HG02763 (cell line): ENCODE data around the gene AOC3.

Experiments used
- ATAC-seq: cut with Tn5 transposase; IDR thresholded peaks from one replicate; pipeline ENCODE4 v1.9.1; 2021; ENCODE audit warnings: mild to moderate bottlenecking, moderate library complexity; ENCODE audit not compliant: unreplicated experiment

AOC3 gene, protein sequence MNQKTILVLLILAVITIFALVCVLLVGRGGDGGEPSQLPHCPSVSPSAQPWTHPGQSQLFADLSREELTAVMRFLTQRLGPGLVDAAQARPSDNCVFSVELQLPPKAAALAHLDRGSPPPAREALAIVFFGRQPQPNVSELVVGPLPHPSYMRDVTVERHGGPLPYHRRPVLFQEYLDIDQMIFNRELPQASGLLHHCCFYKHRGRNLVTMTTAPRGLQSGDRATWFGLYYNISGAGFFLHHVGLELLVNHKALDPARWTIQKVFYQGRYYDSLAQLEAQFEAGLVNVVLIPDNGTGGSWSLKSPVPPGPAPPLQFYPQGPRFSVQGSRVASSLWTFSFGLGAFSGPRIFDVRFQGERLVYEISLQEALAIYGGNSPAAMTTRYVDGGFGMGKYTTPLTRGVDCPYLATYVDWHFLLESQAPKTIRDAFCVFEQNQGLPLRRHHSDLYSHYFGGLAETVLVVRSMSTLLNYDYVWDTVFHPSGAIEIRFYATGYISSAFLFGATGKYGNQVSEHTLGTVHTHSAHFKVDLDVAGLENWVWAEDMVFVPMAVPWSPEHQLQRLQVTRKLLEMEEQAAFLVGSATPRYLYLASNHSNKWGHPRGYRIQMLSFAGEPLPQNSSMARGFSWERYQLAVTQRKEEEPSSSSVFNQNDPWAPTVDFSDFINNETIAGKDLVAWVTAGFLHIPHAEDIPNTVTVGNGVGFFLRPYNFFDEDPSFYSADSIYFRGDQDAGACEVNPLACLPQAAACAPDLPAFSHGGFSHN

DNA sequence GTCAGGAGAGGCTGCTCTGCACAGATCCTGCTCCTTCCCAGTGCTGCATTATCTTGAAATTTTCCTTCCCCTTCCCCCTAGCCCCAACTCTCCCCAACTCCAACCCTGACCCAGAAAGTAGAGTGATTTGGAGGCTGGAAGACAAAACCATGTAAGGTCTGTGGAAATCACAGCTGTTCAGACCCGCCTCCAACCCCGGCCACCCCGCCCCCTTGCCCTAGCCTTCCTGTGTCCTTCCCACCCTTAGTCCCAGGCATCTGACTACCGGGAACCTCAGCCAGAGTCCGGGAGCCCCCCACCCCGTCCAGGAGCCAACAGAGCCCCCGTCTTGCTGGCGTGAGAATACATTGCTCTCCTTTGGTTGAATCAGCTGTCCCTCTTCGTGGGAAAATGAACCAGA lies at the start of gene AOC3:
Gene AOC3 (plus strand): TSS at position 246 of the 400 bp plus-strand sequence. CDS start 145 bp downstream, at position 391.
- no peak for ATAC-seq

DNA sequence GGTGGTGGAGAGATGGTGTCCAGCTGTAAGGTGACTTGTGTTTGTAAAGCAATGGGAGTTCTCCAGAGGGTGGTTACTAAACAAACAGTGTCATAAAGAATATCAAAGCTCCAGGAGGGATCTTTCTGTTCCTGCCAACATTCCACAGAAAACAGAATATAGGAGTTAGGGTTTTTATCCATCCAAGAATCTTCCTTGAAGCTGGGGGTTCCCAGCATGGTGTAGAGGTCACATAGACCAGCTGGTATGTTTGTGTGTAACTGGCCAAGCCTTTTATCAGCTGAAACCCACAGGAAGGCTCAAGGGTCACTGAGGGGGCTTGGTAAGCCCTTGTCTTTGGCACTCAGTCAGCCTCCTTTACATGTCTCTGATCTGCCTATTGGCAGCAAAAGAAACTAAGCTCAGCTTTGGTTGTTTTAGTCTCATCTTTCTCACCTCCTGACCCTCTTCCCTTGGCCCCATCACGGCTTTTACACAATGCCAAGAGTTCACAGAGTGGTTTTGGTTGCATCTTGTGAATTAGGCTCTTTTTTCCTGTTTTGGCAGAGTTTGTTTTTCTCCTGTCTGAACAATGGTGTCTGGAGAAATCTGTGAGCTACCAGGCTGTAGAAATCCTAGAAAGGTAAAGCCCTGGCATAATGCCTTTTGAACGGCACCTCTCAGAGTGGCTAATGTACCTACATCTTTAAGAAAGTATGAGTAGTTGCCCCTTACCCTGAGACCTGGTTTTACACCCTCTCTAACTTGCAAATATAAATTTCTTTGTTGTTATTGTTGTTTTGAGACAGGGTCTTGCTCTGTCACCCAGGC lies 47.7 kb upstream of the AOC3 start:
- no peak for ATAC-seq

DNA sequence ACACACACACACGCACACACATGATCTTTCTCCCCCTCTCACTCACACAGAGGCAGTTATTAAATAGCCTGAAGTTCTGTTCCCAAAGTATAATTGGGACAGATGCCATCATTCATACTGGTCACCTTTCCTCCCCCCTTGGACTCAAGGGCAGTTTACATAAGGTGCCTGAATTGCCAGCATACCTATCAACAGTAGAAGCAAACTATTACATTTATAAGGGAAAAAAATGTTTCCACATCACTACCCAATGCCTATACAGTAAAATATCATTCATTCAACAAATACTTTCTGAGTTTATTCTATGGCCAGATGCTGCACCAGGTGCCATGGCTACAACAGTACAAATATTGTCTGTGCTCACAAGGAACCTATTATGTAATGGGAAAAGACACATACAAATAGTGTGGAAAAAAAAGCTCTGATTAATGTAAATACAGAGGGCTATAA lies 46.1 kb upstream of the AOC3 start:
- ATAC-seq, result no peak

DNA sequence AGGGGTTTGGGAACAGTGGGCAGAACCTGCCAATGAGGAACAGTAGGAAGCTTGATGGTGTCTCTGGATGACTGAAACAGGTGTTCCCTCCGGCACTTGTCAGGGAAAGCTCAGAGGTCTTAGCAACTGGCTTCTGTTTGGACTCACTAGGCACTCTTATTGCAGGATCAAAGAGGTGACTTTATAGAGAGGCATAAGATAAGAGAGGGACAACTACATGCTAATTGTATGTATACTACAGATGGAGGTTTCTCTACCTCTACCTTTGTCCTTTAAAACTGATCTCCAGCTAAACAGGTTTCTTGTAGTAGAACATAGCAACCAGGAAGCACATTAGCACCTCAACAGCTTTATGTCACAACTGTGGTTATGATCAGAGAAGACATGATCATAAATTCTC lies 44.8 kb upstream of the AOC3 start:
- ATAC-seq, result no peak

DNA sequence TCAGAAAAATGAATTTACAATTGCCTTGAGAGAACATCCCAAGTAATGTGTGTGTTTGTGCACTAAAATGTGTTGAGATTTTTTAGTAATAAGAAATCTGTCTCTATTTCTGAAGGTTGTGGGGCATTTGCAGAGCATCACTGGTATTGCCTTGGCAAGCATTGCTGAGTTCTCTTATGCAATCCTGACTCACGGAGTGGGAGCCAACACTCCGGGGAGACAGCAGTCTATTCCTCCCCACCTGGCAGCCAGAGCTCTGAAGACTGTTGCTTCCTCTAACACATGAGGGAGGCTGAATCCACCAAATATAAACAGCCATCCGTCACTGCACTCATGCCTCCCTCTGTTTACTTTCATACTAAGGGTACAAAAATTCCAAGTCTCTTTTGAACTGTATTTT lies 41.7 kb upstream of the AOC3 start:
- no peak for ATAC-seq

DNA sequence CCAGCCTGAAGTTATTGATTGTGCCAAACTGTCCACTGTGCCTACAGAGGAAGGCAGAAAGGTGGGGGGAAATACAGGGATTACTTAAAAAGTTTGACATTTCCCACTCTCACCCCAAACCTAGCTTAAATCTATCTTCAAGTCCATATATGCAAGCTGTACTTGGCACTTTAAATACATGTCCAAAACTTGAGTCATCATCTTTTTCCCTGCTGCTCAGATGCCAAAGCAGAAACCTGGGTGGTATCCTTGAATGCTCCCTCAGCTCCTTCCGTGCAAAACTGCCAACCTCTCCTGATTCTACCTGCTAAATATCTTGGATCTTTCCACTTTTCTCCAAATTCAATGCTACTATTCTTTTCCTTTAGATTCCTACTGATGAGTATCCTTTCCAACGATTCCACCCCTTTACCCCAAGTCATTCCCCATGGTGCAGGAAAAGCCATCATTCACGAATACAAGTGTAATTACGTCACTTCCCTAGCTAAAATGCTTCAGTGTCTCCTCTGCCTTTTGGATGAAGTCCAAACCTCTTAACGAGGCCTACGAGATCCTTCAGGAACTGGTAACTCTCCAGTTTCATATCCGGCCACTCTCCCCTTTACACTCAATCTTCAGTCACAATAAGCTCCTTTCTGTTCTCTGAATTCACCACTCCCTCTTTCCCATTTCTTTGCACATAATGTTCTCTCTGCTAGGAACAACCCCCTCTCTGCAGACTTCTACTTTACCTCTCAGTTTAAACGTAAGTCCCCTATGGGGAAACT lies 36.2 kb upstream of the AOC3 start:
- no peak for ATAC-seq

DNA sequence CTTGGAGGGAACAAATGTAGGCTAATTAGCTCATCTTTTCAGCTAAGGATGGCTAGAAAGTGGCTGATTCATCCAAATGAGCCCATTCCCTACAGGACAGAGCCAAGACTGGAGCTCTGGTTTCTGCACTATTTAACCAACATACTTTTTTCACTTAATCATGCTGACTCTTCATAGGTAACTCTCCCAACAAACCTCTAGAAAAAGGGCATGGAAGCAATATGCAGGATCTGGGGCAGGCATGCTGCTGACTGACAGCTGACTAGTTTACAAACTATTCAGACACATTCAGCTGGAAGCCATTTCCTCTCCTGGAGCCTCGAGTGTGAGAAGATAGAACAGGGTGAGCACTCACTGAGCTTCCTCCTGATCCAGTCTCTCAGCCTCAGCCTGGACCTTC lies 33.1 kb upstream of the AOC3 start:
- ATAC-seq, result no peak

DNA sequence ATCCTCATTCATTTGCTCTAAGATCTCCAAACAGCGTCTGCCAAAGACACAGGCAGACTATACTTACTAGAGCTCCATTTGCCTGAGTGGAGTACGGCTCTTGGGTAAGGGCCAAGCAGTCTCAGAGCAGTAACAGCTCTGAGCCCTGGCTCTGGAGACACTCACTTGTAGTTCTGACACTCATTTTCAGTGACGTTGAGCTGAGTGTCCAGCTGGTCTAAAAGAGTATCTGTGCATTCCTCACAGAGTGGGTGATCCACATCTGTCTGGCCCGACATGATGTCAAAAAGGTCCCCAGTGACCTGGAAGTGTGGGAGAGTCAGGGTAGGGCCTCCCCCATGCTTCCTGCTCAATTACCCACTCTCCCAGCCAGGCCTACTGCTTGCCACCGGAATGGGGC lies 32.6 kb upstream of the AOC3 start:
- no peak for ATAC-seq

DNA sequence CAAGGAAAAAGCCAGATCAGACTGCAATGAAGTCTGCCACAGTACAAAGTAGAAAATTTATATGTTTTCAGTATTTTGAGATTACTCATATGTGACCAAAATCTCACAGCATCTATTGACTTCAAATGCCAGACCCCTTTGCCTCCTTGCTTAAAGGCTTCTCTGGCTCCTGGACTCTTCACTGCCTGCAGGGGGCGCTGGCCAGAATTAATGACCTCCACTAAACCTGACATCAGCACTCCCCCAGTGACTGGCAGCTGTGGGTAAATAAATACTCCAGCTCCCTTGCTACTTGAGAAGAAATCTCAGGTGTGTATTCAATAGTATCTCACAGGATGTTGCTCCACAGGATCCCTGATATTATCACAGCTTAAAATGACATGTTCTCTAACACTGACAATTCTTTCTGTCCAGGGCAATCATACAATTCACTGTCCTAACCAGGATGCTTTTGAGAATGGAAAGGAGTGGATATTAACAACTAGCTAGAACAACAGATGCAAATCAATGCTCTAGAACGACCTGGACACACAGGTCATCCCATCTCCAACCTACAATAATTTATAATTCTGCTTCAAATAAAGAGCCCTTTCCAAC lies 31.0 kb upstream of the AOC3 start:
- no peak for ATAC-seq

DNA sequence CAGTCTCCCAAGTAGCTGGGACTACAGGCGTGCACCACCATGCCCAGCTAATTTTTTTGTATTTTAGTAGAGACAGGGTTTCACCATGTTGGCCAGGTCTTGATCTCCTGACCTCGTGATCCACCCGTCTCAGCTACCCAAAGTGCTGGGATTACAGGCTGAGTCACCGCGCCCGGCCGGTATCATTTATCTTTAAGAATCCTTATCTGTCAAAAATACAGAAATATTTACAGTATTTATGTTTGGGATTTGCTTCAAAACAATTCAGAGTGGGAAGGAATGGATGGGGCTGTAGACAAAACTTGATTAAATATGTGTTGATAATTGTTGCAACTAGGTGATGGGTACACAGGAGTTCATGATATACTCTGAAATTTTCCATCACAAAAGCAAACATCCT lies 29.8 kb upstream of the AOC3 start:
- no peak for ATAC-seq

DNA sequence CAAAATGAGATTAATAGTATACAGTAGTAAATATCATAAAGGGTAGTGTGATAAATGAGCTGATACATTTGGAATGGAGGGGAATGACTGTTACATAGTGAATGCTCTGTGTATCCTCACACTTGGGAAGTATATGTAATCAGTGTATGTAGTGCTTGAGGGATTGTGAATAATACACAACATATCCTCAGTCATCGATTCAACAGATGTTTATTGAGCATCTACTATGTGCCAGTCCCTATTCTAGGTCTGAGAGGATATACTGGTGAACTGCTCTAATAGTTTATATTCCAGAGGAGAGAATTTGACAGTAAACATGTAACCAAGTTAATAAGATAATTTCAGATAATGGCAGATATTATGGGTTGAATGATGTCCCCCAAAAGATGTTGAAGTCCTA lies 23.5 kb upstream of the AOC3 start:
- ATAC-seq, result no peak

DNA sequence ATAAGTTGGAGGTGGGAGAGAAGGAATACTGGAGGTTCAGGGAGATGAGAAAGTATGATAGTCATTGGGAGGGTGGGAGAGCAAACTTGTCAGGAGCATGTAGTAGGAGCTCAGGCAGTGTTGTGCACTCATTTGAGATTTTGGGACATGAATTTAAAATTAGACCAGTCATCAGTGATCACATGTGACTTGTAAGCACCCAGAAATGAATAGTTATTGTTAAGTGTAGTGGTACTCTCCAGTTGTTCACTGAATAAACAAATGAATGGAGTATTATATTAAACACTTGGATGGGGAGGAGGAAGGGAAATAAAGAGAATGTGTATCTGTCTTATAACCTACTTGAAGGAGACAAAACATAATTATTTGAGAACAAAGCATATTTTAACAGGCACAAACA lies 20.0 kb upstream of the AOC3 start:
- ATAC-seq, result no peak

DNA sequence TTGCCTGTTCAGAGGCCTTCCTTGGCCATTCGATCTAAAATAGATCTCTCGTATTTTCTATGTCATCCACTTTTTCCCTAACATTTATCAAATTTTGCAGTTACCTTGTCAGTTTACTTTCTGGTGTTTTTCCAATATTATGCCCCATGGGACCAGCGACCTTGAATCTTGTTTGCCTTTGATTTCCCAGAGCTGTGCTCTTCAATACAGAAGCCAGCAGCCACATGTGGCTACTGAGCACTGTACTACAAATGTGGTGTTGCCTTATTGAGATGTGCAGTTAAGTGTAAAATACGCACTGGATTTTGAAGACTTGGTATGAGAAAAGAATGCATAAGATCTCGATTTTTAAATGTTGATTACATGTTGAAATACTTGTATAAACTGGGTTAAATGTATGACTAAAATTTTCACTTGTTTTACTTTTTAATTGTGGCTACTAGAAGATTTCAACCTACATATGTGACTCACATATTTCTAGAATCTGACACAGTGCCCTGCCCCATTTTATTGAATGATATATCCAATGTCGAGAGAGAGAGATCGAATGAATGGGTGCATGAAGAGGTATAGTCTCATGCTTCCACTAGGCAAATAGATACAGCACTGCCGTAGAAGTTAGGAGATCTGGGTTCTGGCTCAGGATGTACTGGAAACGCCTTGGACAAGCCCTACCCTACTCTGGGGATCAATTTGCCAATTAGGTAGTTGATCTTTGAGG lies 18.6 kb upstream of the AOC3 start:
- ATAC-seq, result no peak

DNA sequence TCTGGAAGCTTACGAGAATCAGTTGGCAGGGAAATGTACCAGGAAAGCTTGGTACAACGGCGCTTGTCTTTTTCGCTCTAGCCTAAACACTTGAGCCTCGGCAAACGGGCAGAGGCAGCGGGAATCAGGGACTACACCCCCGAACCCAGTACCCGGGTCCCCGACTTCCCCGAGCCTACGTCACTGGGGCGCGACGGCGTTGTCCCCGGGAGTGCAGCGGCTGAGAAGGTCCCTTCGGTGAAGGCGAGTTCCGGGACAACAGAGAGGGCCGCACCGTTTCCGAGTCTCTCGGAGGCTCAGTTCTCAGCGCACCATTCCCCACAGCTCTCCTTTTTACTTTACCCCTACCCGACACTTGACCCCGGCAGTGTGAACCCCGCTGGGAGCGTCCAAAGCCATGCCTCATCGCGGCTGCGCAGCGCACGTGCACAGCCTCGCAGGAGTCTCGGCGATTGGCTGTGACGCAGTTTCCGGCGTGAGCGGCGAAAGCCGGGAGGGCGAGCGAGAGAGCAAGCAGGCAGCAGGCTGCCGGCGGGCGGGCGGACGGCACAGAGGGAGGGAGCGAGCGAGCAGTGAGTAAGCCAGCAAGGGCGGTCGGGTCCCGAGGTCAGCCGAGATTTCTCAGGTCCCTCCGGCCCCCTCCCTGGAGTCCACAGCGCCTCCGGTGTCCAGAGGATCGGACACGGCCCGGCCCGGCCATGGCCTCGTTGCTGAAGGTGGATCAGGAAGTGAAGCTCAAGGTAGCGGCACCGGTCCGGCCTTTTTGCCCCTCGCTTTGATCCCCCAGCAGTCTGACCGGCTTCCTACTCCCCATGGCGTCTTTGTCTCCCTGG lies 17.8 kb upstream of the AOC3 start, which contains the start of gene PSME3:
Gene PSME3 (plus strand): TSS at position 464 of the 833 bp plus-strand sequence. CDS start 235 bp downstream, at position 699.
- peak; percentile 85 for ATAC-seq

DNA sequence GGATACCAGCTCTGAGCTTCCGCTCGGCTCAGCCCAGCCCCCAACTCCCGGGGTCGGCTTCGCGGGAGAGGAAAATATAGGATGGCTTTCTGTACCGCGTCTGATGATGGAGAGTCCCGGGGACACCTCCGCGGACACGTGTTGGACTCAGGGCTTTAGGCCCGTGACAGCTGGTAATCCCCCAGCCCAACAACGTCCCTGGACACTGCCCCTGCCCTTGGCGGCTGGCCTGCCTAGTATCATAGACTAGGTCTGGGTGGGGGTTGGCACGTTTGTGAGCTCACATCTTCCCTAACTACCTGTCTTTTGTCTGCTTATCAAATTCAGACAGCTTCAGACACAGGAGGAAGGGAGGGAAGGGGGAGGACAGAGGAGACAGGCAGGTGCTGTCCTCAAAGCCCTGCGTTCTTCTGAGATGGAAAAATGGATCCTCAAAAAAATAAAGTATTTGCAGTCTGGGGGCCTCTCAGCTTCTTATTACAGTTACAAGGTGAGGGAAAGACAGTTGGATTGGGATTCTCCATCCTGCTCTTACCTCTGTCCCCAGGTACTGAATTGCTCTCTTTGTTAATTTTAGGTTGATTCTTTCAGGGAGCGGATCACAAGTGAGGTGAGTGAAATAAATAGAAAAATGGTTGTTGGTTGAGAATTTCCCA lies 17.1 kb upstream of the AOC3 start:
- peak; percentile 15 for ATAC-seq

DNA sequence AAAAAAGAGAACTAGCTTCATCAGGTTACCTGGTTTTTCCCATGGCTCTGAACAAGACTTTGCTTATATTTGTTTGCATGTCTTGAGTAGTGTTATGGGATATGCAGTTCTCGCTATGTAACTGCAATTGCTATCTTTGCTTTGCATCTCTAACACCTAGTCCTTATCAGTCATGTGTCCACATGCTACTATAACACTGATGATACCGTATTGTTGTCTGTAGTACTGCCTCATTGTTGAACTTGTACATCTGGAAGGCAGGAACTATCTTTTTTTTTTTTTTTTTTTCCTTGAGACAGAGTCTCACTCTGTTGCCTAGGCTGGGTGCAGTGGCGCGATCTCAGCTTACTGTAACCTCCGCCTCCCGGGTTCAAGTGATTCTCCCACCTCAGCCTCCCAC lies 15.3 kb upstream of the AOC3 start:
- no peak for ATAC-seq

DNA sequence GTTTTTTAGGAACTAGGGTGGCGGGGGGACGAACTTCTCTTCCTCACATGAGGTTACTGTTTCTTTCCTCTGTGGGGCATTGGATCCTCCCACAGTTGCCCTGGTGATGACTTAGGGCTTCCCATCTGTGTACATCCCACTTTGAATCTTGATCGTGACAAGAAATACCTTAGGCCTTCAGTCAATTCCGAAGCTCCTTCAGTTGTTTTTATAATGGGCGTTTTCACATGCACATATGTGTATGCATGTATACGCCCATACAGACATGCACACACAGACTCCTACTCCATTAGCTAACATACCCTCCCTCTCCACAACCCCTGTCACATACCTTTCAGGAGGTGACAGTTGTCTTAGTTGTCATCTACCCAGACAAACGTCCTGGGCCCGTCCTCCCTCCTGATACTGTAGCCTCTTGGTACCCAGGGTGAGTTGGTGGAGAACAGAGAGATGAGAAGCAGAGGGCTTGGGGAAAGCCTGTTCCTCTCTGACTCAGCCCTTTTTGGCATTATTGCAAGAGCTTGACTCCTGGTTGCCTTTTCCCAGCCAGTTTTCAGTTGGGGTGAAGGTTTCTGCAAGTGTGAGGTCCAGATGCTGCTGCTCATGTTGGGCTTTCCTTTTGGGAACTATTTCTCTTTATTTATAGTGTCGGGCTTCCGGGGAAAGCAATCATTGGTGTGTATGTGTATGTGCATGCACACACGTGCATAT lies 8.9 kb upstream of the AOC3 start:
- ATAC-seq, result no peak
